GM18508 (cell line): ENCODE results near the gene UNC5B.

ENCODE experiments used
- ATAC-seq: cut with Tn5 transposase; IDR thresholded peaks from one replicate; pipeline ENCODE4 v1.9.1; 2021; ENCODE audit warnings: moderate number of reproducible peaks; ENCODE audit not compliant: insufficient read depth, unreplicated experiment

The UNC5B gene

DNA sequence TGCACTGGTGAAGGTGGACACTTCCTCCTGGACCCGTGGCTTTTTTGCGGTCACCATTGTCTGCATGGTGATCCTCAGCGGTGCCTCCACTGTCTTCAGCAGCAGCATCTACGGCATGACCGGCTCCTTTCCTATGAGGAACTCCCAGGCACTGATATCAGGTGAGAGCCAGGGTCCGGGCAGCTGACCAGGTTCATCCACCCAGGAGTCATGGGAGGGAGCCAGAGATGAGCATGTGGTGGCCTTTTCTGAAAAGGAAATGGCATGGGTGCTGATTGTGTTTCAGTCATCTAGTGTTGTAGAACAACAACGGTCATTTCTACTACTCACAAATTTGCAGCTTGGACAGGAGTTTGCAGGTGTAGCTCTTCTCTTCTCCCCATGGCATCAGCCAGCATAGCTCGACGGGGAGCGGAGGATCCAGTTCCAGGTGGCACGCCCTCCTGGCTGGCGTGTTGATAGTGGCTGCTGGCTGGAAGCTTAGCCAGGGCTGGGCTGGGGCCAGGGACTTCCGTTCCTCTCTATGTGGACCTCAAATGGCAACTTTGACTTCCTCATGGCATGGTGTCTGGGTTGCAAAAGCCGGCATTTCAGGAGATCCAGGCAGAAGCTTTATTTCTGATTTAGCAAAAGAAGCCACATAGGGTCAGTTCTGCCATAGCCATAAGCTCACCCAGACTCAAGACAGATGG lies 139.4 kb downstream of the UNC5B start:
- ATAC-seq: no peak
